GM21381 (cell line): ENCODE results near the gene NEU4.
"Not testable (repeated sequence)": the region's sequence is repeated elsewhere in the genome, so short reads cannot be mapped to it uniquely, and the experiment has no call there.

ENCODE experiments used
- ATAC-seq: cut with Tn5 transposase; IDR thresholded peaks from one replicate; pipeline ENCODE4 v1.9.1; 2021; ENCODE audit warnings: mild to moderate bottlenecking, moderate library complexity; ENCODE audit not compliant: unreplicated experiment

Gene NEU4

GRCh38 chr2:241823531-241824437, 14.8 kb downstream of the NEU4 start:
- not testable (repeated sequence) for ATAC-seq

- no peak for ATAC-seq
These were observed 18.4 kb downstream of the NEU4 start for GRCh38 chr2:241827394-241827793.

GRCh38 chr2:241833101-241833663, 24.2 kb downstream of the NEU4 start:
- no peak for ATAC-seq

- not testable (repeated sequence) for ATAC-seq
These were observed 24.9 kb downstream of the NEU4 start for GRCh38 chr2:241833756-241834526.

- ATAC-seq, result no peak
These were observed 25.7 kb downstream of the NEU4 start for GRCh38 chr2:241834527-241835210.

- ATAC-seq, result no peak
These were observed 26.6 kb downstream of the NEU4 start for GRCh38 chr2:241835611-241836010.

- ATAC-seq, result no peak
These were observed 27.3 kb downstream of the NEU4 start for GRCh38 chr2:241836292-241836691.

GRCh38 chr2:241837197-241837965, 28.4 kb downstream of the NEU4 start:
- ATAC-seq, result no peak

GRCh38 chr2:241841181-241842066, 32.4 kb downstream of the NEU4 start:
- ATAC-seq, result no peak

GRCh38 chr2:241842067-241842415, 33.0 kb downstream of the NEU4 start:
- no peak for ATAC-seq

GRCh38 chr2:241842620-241843211, 33.7 kb downstream of the NEU4 start:
- no peak for ATAC-seq

- ATAC-seq, result no peak
These were observed 34.5 kb downstream of the NEU4 start for GRCh38 chr2:241843321-241844065.

GRCh38 chr2:241844066-241844728, 35.2 kb downstream of the NEU4 start:
- peak; percentile 60 for ATAC-seq

- ATAC-seq, result no peak
These were observed 36.0 kb downstream of the NEU4 start for GRCh38 chr2:241844831-241845578.

GRCh38 chr2:241846406-241846805, 37.4 kb downstream of the NEU4 start:
- no peak for ATAC-seq

GRCh38 chr2:241848761-241849615, 40.0 kb downstream of the NEU4 start:
- no peak for ATAC-seq
